ENCODE measurements around the gene GRIP1.

- TF ChIP-seq ZNF274 (IDR thresholded peaks at IDR 0.05; ENCODE audit: low read depth, low read length), result no peak
- TF ChIP-seq YY1 (IDR thresholded peaks at IDR 0.05; ENCODE audit: insufficient read depth, insufficient read length), result no peak
- no peak for TF ChIP-seq SUZ12 (IDR thresholded peaks at IDR 0.05; ENCODE audit: extremely low read depth, insufficient read depth, insufficient read length)
These were observed 347.9 kb downstream of the GRIP1 start for GRCh38 chr12:66331016-66331415.

Measured in NT2/D1 (cell line).